GM21737 (cell line): Measurements from ENCODE around the gene LDLRAD4.

Experiments
- ATAC-seq: cut with Tn5 transposase; IDR thresholded peaks from one replicate; pipeline ENCODE4 v1.9.1; 2021; ENCODE audit warnings: mild to moderate bottlenecking, moderate library complexity; ENCODE audit not compliant: unreplicated experiment

The LDLRAD4 gene

DNA sequence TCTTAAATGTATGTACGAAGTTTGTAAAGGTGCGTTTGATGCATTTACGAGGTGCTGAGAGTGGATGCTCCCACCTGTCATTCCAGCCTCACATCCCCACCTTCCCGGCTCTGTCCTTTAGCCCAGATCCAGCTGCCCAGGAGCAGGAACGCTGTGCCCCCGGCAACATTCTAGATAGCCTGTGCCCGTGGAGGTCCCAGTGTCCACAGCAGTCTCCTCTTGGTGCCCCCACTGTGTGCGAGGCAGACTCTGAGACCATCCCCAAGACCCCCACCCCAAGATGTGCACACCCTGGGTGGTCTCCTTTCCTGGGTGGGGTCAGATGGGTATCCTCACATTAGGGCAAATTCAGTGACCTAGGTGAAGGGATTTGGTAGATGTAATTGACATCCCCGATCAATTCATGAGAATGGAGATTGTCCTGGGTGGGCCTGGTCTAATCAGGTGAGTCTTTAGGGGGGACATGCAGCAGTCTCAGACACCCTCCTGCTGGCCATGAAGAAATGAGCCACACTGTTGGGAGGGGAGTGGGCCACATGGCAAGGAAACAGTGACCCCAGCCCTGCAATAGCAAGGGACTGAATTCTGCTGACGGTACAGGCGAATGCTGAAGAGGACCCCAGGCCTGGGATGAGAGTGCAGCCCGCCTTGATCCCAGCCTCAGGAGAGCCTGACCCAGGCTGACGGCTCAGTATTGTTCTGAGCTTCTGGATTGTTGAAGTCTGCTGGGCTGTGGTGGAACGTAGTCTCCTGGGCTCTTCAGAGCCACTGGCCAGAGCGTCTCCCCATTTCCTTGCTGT, 304.5 kb downstream of the LDLRAD4 start:
- ATAC-seq = no peak

DNA sequence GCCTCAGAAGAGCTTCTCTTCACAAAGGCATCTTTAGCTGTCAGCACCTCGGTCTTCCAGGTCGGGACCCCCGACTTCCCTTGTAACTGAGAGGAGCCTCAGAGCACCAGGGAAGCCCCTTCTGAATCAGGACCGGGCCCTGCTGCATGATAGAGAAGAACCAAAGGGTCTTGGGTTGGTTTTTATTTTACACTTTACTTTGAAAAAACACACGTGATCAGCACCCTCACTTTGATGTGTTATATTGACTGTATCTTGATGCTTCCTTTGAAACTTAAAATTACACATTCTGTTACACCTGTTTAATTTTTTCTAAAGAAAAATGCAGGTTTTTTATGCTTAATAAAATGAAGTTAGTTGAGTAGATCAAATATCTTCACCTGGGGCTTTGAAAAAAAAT, 305.5 kb downstream of the LDLRAD4 start:
- no peak for ATAC-seq

DNA sequence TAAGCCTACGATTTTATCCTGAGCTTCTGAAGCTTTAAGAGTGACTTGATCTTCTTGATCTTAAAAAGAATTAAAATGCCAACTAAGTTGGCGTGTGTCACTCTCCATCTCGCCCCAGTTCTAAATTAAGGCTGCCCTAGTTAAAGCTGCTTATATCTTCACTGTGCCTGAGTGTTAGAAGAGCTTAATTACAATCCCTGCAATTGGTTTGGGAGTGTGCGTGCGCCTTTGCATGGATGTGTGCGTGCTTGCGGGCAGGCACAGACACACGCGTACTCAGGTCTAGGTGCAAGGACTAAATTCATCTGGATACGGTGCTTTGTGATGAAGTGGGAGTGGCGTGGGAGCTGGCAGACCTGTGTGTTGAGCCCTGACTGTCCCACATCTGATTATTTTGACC, 306.3 kb downstream of the LDLRAD4 start:
- ATAC-seq = no peak

GRCh38 chr18:13525381-13526029, 306.9 kb downstream of the LDLRAD4 start:
- no peak for ATAC-seq

DNA sequence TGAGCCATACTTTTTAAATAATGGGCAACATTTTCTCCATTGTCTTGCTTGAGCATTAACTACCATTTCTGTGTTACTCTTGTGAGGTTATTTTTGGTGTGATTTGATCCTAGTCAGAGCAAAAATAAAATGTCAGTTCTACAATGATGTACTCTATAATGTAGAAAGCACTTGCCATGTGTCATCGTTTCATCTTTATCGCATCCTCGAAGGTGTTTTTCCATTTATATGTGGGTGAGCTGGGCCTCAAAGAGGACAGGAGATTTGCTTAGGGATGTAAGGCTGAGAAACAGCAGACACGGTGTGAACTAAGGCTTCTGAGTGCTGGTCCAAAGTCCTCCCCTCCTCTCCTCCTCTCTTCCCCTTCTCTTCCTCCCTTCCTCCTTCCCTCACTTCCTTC, 308.0 kb downstream of the LDLRAD4 start:
- no peak for ATAC-seq

DNA sequence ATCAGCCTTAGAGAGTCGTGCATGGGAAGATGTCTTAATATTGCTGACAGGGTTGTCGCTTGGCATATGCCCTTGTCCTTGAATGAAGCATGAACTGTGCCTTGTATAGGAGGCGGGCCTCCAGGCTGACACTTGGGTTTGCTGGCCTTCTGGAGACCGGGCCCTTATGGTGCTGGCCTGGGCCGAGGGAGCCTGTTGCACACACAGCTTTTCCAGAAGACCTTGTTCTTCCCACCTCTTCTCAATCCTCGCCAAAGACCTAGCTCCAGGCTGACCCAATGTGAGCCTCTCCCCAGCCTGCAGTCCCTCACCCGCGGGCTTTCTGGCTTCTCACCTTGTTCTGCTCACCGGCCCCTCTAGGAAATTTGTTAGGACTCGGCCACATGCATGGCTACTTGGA, 308.7 kb downstream of the LDLRAD4 start:
- no peak for ATAC-seq

GRCh38 chr18:13527730-13528129, 309.2 kb downstream of the LDLRAD4 start:
- no peak for ATAC-seq

DNA sequence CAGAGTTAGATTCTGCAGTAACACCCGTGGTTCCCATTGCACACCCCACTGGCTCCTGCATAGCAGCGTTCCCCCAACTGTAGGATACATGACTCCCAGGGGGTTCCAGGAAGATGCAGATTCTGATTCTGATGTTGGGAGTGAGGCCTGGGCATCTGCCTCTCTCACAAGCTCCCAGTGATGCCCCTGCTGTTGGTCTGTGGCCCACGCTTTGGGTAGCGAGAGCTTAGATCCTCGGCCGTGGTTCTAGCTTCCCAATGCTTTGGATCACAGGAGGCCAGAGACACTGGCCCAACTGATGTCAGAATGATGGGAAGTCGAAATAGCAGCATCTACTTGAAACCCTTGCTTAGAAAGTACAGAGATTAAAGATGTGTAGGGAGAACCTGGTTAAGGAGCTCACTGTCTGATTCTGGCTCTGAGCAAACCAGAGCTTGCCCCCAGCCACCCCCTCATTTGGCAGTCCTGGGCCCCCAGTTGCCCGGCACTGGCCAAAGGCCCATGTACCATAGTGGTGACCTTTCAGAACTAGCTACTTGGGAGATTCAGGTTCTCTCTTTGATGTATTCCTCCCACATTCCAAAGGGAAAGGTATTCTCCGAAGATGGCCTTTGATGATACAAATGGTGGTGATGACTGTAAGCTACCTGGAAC, 310.3 kb downstream of the LDLRAD4 start:
- ATAC-seq = no peak

DNA sequence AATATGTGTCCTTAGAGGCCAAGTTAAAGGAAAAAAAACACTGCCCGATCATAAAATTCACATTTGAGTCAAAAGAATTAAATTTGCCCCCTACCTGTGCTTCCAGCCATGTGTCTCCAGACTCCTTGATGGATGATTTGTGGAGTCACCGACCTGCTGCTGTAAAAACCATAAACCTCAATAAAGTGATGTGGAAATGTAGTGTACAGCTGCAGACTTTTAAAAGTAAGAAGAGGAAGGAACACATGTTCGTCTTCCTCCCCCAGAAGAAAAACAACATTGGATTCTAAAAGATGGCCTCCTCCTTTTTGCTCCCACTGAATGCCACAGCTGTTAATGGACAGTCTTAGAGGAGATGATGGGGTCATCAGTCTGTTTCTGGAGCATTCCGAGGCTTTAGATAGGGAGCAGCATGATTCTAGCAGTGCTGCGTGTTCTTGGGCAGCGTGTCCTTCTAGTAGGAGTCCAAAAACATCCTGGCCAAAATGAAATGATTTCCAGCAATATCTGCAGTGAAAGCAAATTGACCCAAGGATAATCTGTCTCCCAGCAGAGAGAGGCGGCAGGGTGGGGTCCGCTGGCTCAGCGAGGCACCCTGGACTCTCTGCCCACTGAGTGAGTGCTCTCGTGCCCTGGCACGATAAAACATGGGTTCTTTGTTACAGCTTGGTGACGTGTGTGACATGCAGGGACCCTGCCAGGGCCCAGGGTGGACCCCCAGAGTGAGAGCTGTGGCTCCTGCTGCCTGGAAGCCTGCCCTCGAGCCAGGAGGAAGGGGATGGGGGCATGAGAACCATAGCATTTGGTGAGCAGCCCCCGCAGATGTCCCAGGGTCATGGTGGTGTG, 311.7 kb downstream of the LDLRAD4 start:
- no peak for ATAC-seq

DNA sequence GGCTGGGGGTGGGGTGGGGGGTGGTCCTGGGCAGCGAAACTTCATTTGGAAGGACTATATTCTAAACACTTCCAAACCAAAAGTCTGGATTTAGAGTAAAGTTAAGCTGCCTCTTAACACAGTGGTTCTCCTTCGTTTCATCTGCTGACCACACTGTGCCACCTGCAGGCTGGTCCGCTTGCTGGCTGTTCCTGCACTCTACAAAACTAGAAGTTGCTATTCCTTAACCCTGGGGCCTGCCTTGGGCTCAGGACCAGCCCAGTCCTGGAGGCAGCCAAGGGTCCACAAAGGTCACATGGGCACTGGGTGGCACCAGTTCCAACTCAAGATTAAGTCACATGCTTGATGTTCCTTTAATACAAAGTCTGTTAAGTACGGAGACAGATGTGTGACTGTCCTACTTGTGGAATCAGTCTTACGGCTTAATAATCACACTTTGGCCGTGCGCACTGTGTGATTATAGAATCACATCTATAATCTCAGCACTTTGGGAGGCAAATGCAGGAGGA, 312.4 kb downstream of the LDLRAD4 start:
- no peak for ATAC-seq

GRCh38 chr18:13531681-13532325, 313.2 kb downstream of the LDLRAD4 start:
- no peak for ATAC-seq

DNA sequence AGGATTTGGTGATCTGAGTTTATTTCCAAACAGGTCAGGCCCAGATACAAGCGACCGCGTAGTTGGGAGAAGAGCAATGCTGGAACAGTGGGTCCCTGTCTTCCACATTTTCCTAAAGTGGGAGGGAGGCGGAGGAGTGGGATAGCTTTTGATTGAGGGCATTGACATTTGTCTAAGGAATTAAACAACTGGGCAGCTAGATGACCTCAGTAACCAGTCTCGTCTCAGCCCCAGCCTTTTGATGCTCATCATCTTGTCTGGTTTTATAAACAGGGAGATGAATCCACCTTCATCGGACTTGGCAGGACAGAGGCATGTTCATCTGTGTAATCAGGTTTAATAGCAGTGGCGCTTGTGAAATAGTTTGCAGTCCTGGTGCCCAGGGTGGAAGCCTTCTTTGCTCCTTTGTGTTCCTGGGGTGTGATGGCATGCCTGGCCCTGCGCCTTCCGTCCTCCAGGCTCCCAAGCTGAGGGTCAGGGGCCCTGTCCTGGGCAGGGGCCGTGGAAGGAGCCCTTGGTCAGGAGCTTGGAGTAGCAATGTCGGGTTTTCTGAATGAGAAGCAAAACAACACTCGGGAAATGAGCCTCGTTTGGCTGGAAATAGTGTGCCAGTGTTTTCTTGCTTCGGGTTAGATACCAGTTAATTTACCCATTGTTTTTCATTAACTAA, 314.0 kb downstream of the LDLRAD4 start:
- no peak for ATAC-seq

- ATAC-seq = no peak
These were observed 316.1 kb downstream of the LDLRAD4 start for GRCh38 chr18:13534631-13535030.

GRCh38 chr18:13536578-13536977, 318.0 kb downstream of the LDLRAD4 start:
- ATAC-seq = no peak

GRCh38 chr18:13537022-13537780, 318.6 kb downstream of the LDLRAD4 start:
- no peak for ATAC-seq

DNA sequence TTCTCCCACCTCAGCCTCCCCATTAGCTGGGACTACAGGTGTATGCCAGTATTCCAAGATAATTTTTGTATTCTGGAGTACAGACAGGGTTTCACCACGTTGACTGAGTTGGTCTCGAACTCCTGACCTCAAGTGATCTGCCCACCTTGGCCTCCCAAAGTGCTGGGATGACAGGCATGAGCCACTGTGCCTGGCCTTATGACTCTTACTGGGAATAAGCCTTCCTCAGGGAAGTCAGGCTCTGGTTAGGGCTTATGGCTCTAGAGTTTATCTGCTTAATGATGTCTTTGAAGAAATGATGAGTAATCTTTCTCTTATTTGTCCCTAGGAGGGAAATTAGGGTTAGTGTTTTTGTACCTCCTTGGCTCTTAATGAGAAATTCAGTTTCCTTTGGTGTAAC, 320.1 kb downstream of the LDLRAD4 start:
- no peak for ATAC-seq

DNA sequence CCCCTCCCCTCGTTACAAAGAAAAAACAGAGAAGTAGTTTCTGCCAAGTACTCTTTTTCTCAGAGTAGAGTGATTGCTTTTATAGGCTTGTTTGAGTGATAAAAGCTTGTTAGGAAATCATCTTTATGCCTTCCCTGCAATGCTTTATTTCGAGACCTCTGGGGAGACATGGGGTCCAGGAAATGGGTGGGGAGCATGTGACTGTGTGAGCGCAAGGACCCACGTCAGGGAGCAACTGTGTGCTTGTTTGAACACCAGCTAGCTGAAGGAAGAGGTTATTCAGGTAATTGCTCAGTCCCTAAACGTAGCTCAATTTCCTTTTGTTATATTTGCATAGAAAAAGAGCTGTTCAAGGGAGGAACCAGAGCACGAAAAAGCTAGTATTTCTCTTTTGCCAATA, 320.5 kb downstream of the LDLRAD4 start:
- no peak for ATAC-seq

DNA sequence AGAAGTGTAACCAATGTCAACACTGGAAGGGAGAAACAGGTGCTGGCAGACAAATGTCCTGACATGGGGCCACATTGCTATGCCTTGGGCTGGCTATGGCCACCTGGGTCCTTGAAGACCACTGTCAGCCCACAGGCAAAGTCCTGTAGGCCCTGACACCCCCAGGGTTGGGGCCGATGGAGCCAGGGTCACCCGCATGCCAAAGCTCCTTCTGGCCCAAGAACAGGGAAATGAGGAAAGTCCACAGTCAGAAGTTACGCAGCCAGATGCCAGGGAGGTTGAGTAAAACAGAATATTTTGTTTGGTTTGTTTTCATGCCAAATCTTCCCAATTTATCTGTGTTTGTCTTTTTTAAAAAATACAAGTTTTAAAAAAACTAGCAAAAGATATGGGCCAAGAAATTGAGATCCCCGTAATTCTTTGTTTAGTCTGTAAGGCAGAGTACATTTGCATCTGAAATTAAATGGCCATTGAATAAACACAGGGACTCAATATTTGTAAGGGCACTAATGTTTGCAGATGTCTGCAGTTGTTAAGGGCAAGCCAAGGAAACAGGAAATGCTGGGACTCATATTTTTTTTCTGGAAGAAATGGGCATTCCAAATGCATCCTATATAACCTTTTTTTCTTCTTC, 321.4 kb downstream of the LDLRAD4 start:
- no peak for ATAC-seq
